Measurements from ENCODE around the gene RBSN.

The RBSN gene

GRCh38 chr3:15108869-15109268 lies 9.9 kb upstream of the RBSN start:
- H3K27me3 ChIP-seq (ENCODE audit: low read length), result no peaks in the 10 kb centered on the region
- no peaks in the 10 kb centered on the region for H3K79me2 ChIP-seq (ENCODE audit: insufficient read depth, low read length)
- H3K4me2 ChIP-seq (ENCODE audit: low read depth, low read length, poor library complexity, severe bottlenecking), result no peak overlapping the region
- no peak overlapping the region for H3K4me3 ChIP-seq (ENCODE audit: insufficient read depth, low read length, poor library complexity, severe bottlenecking)
- no peaks in the 10 kb centered on the region for H3F3A ChIP-seq (ENCODE audit: insufficient read depth)
- H3K9me3 ChIP-seq (ENCODE audit: insufficient read depth, low read length), result no peaks in the 10 kb centered on the region
- H3K27ac ChIP-seq (ENCODE audit: low read depth, low read length), result no peak overlapping the region
- H3K36me3 ChIP-seq (ENCODE audit: low read length), result no peaks in the 10 kb centered on the region
- H3K9ac ChIP-seq (ENCODE audit: low read length), result no peak overlapping the region
- no peaks in the 10 kb centered on the region for H3K9me2 ChIP-seq (replicated peaks; ENCODE audit: insufficient read depth, low read length)
- no peaks in the 10 kb centered on the region for H4K20me1 ChIP-seq (ENCODE audit: low read depth, low read length)
- H2AFZ ChIP-seq (ENCODE audit: low read depth, low read length, severe bottlenecking), result no peak overlapping the region
- TF ChIP-seq, protein P1, sequence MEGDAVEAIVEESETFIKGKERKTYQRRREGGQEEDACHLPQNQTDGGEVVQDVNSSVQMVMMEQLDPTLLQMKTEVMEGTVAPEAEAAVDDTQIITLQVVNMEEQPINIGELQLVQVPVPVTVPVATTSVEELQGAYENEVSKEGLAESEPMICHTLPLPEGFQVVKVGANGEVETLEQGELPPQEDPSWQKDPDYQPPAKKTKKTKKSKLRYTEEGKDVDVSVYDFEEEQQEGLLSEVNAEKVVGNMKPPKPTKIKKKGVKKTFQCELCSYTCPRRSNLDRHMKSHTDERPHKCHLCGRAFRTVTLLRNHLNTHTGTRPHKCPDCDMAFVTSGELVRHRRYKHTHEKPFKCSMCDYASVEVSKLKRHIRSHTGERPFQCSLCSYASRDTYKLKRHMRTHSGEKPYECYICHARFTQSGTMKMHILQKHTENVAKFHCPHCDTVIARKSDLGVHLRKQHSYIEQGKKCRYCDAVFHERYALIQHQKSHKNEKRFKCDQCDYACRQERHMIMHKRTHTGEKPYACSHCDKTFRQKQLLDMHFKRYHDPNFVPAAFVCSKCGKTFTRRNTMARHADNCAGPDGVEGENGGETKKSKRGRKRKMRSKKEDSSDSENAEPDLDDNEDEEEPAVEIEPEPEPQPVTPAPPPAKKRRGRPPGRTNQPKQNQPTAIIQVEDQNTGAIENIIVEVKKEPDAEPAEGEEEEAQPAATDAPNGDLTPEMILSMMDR (IDR thresholded peaks at IDR 0.05; ENCODE audit: insufficient read depth, low read length, poor library complexity, severe bottlenecking), result no peak
- no peak for TF ChIP-seq EZH2phosphoT487 (conservative IDR thresholded peaks at IDR 0.05; ENCODE audit: low read length)

- Histone ChIP-seq H3K27ac (ENCODE audit: low read depth, low read length) (no peak overlapping the region), H3K4me3 (ENCODE audit: insufficient read depth, low read length, poor library complexity, severe bottlenecking) (no peak overlapping the region), H3K27me3 (ENCODE audit: low read length) (no peaks in the 10 kb centered on the region), H3K9ac (ENCODE audit: low read length) (no peak overlapping the region), H3K4me2 (ENCODE audit: low read depth, low read length, poor library complexity, severe bottlenecking) (no peak overlapping the region), H3K79me2 (ENCODE audit: insufficient read depth, low read length) (no peaks in the 10 kb centered on the region), H2AFZ (ENCODE audit: low read depth, low read length, severe bottlenecking) (no peak overlapping the region), H3F3A (ENCODE audit: insufficient read depth) (no peaks in the 10 kb centered on the region), H3K9me2 (replicated peaks; ENCODE audit: insufficient read depth, low read length) (no peaks in the 10 kb centered on the region), H3K9me3 (ENCODE audit: insufficient read depth, low read length) (no peaks in the 10 kb centered on the region), H3K36me3 (ENCODE audit: low read length) (no peaks in the 10 kb centered on the region), H4K20me1 (ENCODE audit: low read depth, low read length) (no peaks in the 10 kb centered on the region)
- TF ChIP-seq, protein P1 (IDR thresholded peaks at IDR 0.05; ENCODE audit: insufficient read depth, low read length, poor library complexity, severe bottlenecking), result peak; percentile 88
- no peak for TF ChIP-seq EZH2phosphoT487 (conservative IDR thresholded peaks at IDR 0.05; ENCODE audit: low read length)
Measured at GRCh38 chr3:15108082-15108545, 9.2 kb upstream of the RBSN start.

- Histone ChIP-seq H2AFZ (ENCODE audit: low read depth, low read length, severe bottlenecking) (no peak overlapping the region), H3K36me3 (ENCODE audit: low read length) (no peaks in the 10 kb centered on the region), H3K27ac (ENCODE audit: low read depth, low read length) (no peak overlapping the region), H3K4me3 (ENCODE audit: insufficient read depth, low read length, poor library complexity, severe bottlenecking) (no peak overlapping the region), H4K20me1 (ENCODE audit: low read depth, low read length) (no peaks in the 10 kb centered on the region), H3K27me3 (ENCODE audit: low read length) (no peaks in the 10 kb centered on the region), H3K9ac (ENCODE audit: low read length) (no peak overlapping the region), H3K9me2 (replicated peaks; ENCODE audit: insufficient read depth, low read length) (no peaks in the 10 kb centered on the region), H3F3A (ENCODE audit: insufficient read depth) (no peaks in the 10 kb centered on the region), H3K9me3 (ENCODE audit: insufficient read depth, low read length) (no peaks in the 10 kb centered on the region), H3K79me2 (ENCODE audit: insufficient read depth, low read length) (no peaks in the 10 kb centered on the region), H3K4me2 (ENCODE audit: low read depth, low read length, poor library complexity, severe bottlenecking) (no peak overlapping the region)
- TF ChIP-seq EZH2phosphoT487 (conservative IDR thresholded peaks at IDR 0.05; ENCODE audit: low read length), result no peak
- TF ChIP-seq, protein P1 (IDR thresholded peaks at IDR 0.05; ENCODE audit: insufficient read depth, low read length, poor library complexity, severe bottlenecking), result no peak
Measured at GRCh38 chr3:15107075-15107947, 8.4 kb upstream of the RBSN start.

Measured in SU-DHL-6 (cell line).